HEK293 (cell line): ENCODE data around the gene WDR6.

Experiments
- BCL11A ChIP-seq: fragments of 450-650 bp; formaldehyde crosslinking; IDR thresholded peaks from 2 replicates; pipeline ENCODE4 v1.5.1; 2016; ENCODE audit warnings: low read depth, missing biosample characterization, missing genetic modification characterization
- CTCF ChIP-seq: fragments of 450-650 bp; formaldehyde crosslinking; IDR thresholded peaks from 2 replicates; pipeline ENCODE4 v1.5.1; 2016; ENCODE audit warnings: missing biosample characterization, missing genetic modification characterization
- KLF16 ChIP-seq: fragments of 450-650 bp; formaldehyde crosslinking; IDR thresholded peaks from 2 replicates; pipeline ENCODE4 v1.5.1; 2017; ENCODE audit warnings: missing biosample characterization, missing genetic modification characterization
- ZNF133 ChIP-seq: fragments of 450-650 bp; formaldehyde crosslinking; IDR thresholded peaks from 2 replicates; pipeline ENCODE4 v1.5.1; 2016; ENCODE audit warnings: missing biosample characterization, missing genetic modification characterization
- ZNF155 ChIP-seq: fragments of 450-650 bp; formaldehyde crosslinking; IDR thresholded peaks from 2 replicates; pipeline ENCODE4 v1.5.1; 2016; ENCODE audit warnings: missing biosample characterization, missing genetic modification characterization
- ZNF292 ChIP-seq: fragments of 450-650 bp; formaldehyde crosslinking; IDR thresholded peaks from 2 replicates; pipeline ENCODE4 v1.5.1; 2016; ENCODE audit warnings: low read depth, missing biosample characterization, missing genetic modification characterization, borderline replicate concordance
- ZNF433 ChIP-seq: fragments of 450-650 bp; formaldehyde crosslinking; IDR thresholded peaks from 2 replicates; pipeline ENCODE4 v1.5.1; 2016; ENCODE audit warnings: missing biosample characterization, missing genetic modification characterization, low read depth
- ZNF645 ChIP-seq: fragments of 450-650 bp; formaldehyde crosslinking; IDR thresholded peaks from 2 replicates; pipeline ENCODE4; 2016; ENCODE audit warnings: missing biosample characterization, missing genetic modification characterization

GRCh38 chr3:49025793-49026520, 18.8 kb downstream of the WDR6 start:
- TF ChIP-seq BCL11A (tag by site-specific recombination) (no peak), CTCF (tag by site-specific recombination) (no peak), ZNF645 (no peak), ZNF133 (tag by site-specific recombination) (no peak), KLF16 (no peak), ZNF292 (tag by site-specific recombination) (no peak), ZNF155 (tag by site-specific recombination) (no peak), ZNF433 (tag by site-specific recombination) (no peak)
